PFSK-1 (cell line): ENCODE results near the gene GFOD2.

ENCODE experiments used
- FOXP2 ChIP-seq: optimal IDR thresholded peaks from 2 replicates; pipeline ENCODE3; 2011; ENCODE audit warnings: borderline replicate concordance, control low read depth, inconsistent platforms; ENCODE audit not compliant: insufficient read depth; ENCODE audit errors: extremely low read length, extremely low read depth
- POLR2AphosphoS5 ChIP-seq: IDR thresholded peaks from 2 replicates; pipeline ENCODE4 v1.6.1; 2012; ENCODE audit warnings: low read depth, mild to moderate bottlenecking, control low read depth, low read length, moderate library complexity
- SIN3A ChIP-seq: IDR thresholded peaks from 2 replicates; pipeline ENCODE4 v1.6.1; 2012; ENCODE audit warnings: mild to moderate bottlenecking, low read length, moderate library complexity, borderline replicate concordance; ENCODE audit not compliant: insufficient read depth
- TAF1 ChIP-seq: IDR thresholded peaks from 2 replicates; pipeline ENCODE4 v1.6.1; 2012; ENCODE audit warnings: low read length, control low read depth, borderline replicate concordance; ENCODE audit not compliant: insufficient read depth
- TF ChIP-seq, protein P1 (sequence below), 2 experiments: IDR thresholded peaks; 2 replicates each; pipeline versions ENCODE4 v1.6.1 to v1.8.0; 2011 to 2012; ENCODE audit warnings: low read depth in 2 of 2, low read length in 2 of 2, control low read depth in 1 of 2, inconsistent platforms in 1 of 2, mild to moderate bottlenecking in 1 of 2, moderate library complexity in 1 of 2; ENCODE audit not compliant: insufficient read depth in 1 of 2

Gene GFOD2

DNA sequence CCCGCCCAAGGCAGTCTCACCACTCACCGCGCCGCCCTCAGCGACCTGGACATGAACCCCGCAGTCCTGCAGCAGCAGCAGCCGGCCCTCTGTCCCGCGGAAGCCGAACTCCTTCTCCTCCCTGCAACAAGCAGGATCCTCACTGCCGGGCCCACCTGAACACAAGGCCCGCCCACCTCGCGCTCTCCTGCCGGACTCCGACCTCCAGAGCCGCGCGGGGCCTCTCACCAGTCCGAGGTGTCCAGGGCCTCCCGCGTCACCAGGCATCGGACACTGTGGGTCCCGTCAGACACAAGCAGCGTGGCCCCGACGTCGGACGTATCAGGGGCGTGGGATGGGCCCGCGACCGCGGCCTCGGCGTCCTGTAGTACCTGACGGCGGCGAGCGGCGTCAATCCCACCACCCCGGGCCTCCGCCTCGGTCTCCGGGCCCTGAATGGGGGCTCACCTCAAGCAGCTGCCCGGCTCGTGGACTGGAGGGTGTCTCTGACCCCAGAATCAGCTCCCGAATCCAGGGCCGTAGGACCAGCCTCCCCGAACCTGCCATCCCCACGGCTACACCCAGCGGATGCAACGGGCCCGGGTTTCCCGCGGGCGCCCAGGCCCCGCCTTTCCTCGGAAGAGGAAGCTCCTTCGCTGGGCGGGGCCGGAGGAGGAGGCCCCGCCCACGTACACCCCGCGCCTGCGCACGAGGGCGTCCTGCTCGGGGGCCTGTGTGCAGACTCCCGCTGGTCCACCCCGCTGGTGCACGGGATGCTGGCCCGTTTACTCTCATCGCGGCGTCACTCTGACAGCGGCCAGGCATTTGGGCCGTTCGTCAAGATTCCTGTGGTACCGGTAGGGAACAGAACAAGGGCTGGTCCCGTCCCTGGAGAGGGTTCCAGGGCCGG lies 59.2 kb downstream of the GFOD2 start, which contains the start of gene ACD:
TSS of gene ACD (minus strand) at position 586 of the 889 bp plus-strand sequence. CDS start at position 546, 40 bp downstream.
- no peak; the same call in 1 of the 2 replicates for TF ChIP-seq TAF1
- no peak for TF ChIP-seq FOXP2
- TF ChIP-seq, protein P1, sequence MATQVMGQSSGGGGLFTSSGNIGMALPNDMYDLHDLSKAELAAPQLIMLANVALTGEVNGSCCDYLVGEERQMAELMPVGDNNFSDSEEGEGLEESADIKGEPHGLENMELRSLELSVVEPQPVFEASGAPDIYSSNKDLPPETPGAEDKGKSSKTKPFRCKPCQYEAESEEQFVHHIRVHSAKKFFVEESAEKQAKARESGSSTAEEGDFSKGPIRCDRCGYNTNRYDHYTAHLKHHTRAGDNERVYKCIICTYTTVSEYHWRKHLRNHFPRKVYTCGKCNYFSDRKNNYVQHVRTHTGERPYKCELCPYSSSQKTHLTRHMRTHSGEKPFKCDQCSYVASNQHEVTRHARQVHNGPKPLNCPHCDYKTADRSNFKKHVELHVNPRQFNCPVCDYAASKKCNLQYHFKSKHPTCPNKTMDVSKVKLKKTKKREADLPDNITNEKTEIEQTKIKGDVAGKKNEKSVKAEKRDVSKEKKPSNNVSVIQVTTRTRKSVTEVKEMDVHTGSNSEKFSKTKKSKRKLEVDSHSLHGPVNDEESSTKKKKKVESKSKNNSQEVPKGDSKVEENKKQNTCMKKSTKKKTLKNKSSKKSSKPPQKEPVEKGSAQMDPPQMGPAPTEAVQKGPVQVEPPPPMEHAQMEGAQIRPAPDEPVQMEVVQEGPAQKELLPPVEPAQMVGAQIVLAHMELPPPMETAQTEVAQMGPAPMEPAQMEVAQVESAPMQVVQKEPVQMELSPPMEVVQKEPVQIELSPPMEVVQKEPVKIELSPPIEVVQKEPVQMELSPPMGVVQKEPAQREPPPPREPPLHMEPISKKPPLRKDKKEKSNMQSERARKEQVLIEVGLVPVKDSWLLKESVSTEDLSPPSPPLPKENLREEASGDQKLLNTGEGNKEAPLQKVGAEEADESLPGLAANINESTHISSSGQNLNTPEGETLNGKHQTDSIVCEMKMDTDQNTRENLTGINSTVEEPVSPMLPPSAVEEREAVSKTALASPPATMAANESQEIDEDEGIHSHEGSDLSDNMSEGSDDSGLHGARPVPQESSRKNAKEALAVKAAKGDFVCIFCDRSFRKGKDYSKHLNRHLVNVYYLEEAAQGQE (IDR thresholded peaks at IDR 0.05; ENCODE audit: insufficient read depth in 1 of 2, low read depth in 2 of 2, low read length in 2 of 2), result peak in 1 of 2 experiments; percentile 40; a peak in 1 of 4 replicates
- peak; percentile 86 for TF ChIP-seq POLR2AphosphoS5
- no peak for TF ChIP-seq SIN3A

- no peak for TF ChIP-seq TAF1
- TF ChIP-seq, protein P1 (IDR thresholded peaks at IDR 0.05; ENCODE audit: insufficient read depth in 1 of 2, low read depth in 2 of 2, low read length in 2 of 2), result no peak
- TF ChIP-seq FOXP2, result no peak
- TF ChIP-seq SIN3A, result no peak
- no peak for TF ChIP-seq POLR2AphosphoS5
Measured at GRCh38 chr16:67658849-67659674, 60.1 kb downstream of the GFOD2 start.

GRCh38 chr16:67657751-67658518 lies 61.2 kb downstream of the GFOD2 start:
- no peak for TF ChIP-seq FOXP2
- TF ChIP-seq, protein P1 (IDR thresholded peaks at IDR 0.05; ENCODE audit: insufficient read depth in 1 of 2, low read depth in 2 of 2, low read length in 2 of 2), result no peak
- no peak for TF ChIP-seq SIN3A
- TF ChIP-seq TAF1, result no peak
- TF ChIP-seq POLR2AphosphoS5, result no peak

- TF ChIP-seq FOXP2 (no peak), TAF1 (no peak), SIN3A (no peak), POLR2AphosphoS5 (no peak)
- TF ChIP-seq, protein P1 (IDR thresholded peaks at IDR 0.05; ENCODE audit: insufficient read depth in 1 of 2, low read depth in 2 of 2, low read length in 2 of 2), result no peak
Measured at GRCh38 chr16:67657017-67657608, 62.0 kb downstream of the GFOD2 start.
